Neural cell (in vitro differentiated cells): Measurements from ENCODE around the gene LPP. TPM values are rescaled to one million over a fixed set of nuclear protein-coding genes. Genes with fewer than 3 reads are reported as not detected.

Source experiments
- H2AFZ ChIP-seq: fragments of 200-600, 300-800 bp; sonication (generic), shearing (Covaris generic); 2 replicates; pipeline ENCODE4 v1.6.0; 2014; ENCODE audit warnings: low read depth, mild to moderate bottlenecking, antibody characterized with exemption, low read length, moderate library complexity
- H3F3A ChIP-seq: fragments of 200-600 bp; shearing (Covaris generic); 2 replicates; pipeline ENCODE4 v1.6.1; 2016; ENCODE audit warnings: mild to moderate bottlenecking, moderate library complexity, mixed read lengths, antibody characterized with exemption, low read length; ENCODE audit not compliant: insufficient read depth, poor library complexity, severe bottlenecking
- H3K27ac ChIP-seq: fragments of 200-600, 300-800 bp; sonication (generic), shearing (Covaris generic); 2 replicates; pipeline ENCODE4 v1.5.1; 2014; ENCODE audit warnings: mild to moderate bottlenecking, low read length, moderate library complexity
- H3K27me3 ChIP-seq: fragments of 300-800, 200-600 bp; sonication (generic), shearing (Covaris generic); 2 replicates; pipeline ENCODE4 v1.6.0; 2014; ENCODE audit warnings: mild to moderate bottlenecking, low read depth, low read length, moderate library complexity; ENCODE audit not compliant: insufficient read depth
- H3K36me3 ChIP-seq: fragments of 300-800, 200-600 bp; sonication (generic), shearing (Covaris generic); 2 replicates; pipeline ENCODE4 v1.5.1; 2014; ENCODE audit warnings: mild to moderate bottlenecking, antibody characterized with exemption, low read length, moderate library complexity; ENCODE audit not compliant: insufficient read depth
- H3K4me2 ChIP-seq: fragments of 300-800, 200-600 bp; sonication (generic), shearing (Covaris generic); 2 replicates; pipeline ENCODE4 v1.6.0; 2014; ENCODE audit warnings: mild to moderate bottlenecking, low read length
- H3K4me3 ChIP-seq: fragments of 300-800, 200-600 bp; sonication (generic), shearing (Covaris generic); 2 replicates; pipeline ENCODE4 v1.5.1; 2014; ENCODE audit warnings: mild to moderate bottlenecking, low read length, moderate library complexity
- H3K79me2 ChIP-seq: fragments of 200-600 bp; shearing (Covaris generic); replicated peaks from 2 replicates; pipeline ENCODE4 v1.6.0; 2014; ENCODE audit warnings: mild to moderate bottlenecking, low read length, moderate library complexity; ENCODE audit not compliant: insufficient read depth
- H3K9ac ChIP-seq: fragments of 300-800, 200-600 bp; sonication (generic), shearing (Covaris generic); 2 replicates; pipeline ENCODE4 v1.6.1; 2016; ENCODE audit warnings: mild to moderate bottlenecking, low read length, mixed read lengths
- H3K9me2 ChIP-seq: fragments of 200-600 bp; shearing (Covaris generic); 2 replicates; pipeline ENCODE4 v1.6.1; 2016; ENCODE audit warnings: mild to moderate bottlenecking, low read length, mixed read lengths; ENCODE audit not compliant: insufficient read depth
- H3K9me3 ChIP-seq: fragments of 200-600, 300-800 bp; sonication (generic), shearing (Covaris generic); 2 replicates; pipeline ENCODE4 v1.6.1; 2016; ENCODE audit warnings: mild to moderate bottlenecking, mixed run types, low read length, moderate library complexity, mixed read lengths
- H4K20me1 ChIP-seq: fragments of 200-600 bp; shearing (Covaris generic); 2 replicates; pipeline ENCODE4 v1.6.1; 2016; ENCODE audit warnings: mild to moderate bottlenecking, mixed run types; ENCODE audit not compliant: insufficient read depth
- CTCF ChIP-seq: fragments of 450-650 bp; IDR thresholded peaks from 2 replicates; pipeline ENCODE4 v1.5.1; 2014; ENCODE audit warnings: antibody characterized with exemption, mild to moderate bottlenecking, moderate library complexity; ENCODE audit not compliant: poor library complexity, severe bottlenecking
- EP300 ChIP-seq: fragments of 450-650 bp; conservative IDR thresholded peaks from 2 replicates; pipeline ENCODE4 v1.6.1; 2014; ENCODE audit warnings: antibody characterized with exemption, mild to moderate bottlenecking, moderate library complexity; ENCODE audit not compliant: poor library complexity, severe bottlenecking
- EZH2 ChIP-seq: fragments of 200-600, 300-800 bp; shearing (Covaris generic), sonication (generic); IDR thresholded peaks from 2 replicates; pipeline ENCODE4 v1.6.1; 2014; ENCODE audit warnings: antibody characterized with exemption, low read length, borderline replicate concordance, mild to moderate bottlenecking; ENCODE audit not compliant: insufficient read depth, poor library complexity, severe bottlenecking
- MXI1 ChIP-seq: fragments of 450-650 bp; conservative IDR thresholded peaks from 2 replicates; pipeline ENCODE4 v1.6.1; 2014; ENCODE audit warnings: antibody characterized with exemption, mild to moderate bottlenecking; ENCODE audit not compliant: poor library complexity, severe bottlenecking
- POLR2AphosphoS5 ChIP-seq: IDR thresholded peaks from 2 replicates; pipeline ENCODE4 v1.6.1; 2012
- RAD21 ChIP-seq: fragments of 450-650 bp; conservative IDR thresholded peaks from 2 replicates; pipeline ENCODE4 v1.6.1; 2014; ENCODE audit warnings: antibody characterized with exemption, mild to moderate bottlenecking, moderate library complexity
- REST ChIP-seq: IDR thresholded peaks from 2 replicates; pipeline ENCODE4 v1.6.1; 2012; ENCODE audit warnings: borderline replicate concordance
- SMC3 ChIP-seq: fragments of 450-650 bp; conservative IDR thresholded peaks from 2 replicates; pipeline ENCODE4 v1.6.1; 2014; ENCODE audit warnings: antibody characterized with exemption, mild to moderate bottlenecking, moderate library complexity; ENCODE audit not compliant: poor library complexity
- TAF1 ChIP-seq: IDR thresholded peaks from 2 replicates; pipeline ENCODE4 v1.6.1; 2012; ENCODE audit warnings: low read depth
- polyA plus RNA-seq: library from polyadenylated mRNA; depleted of rRNA; stranded (reverse); fragments of >200 nt; gene quantifications from 2 replicates; pipeline ENCODE4 v1.2.3, GENCODE V29; 2014

LPP gene
- polyA plus RNA-seq, 1 donor from 2014 or later: 3.0 TPM

GRCh38 chr3:188672840-188673239 lies 518.9 kb downstream of the LPP start:
- no peak overlapping the region for H3K4me3 ChIP-seq
- H3K36me3 ChIP-seq: no peaks in the 10 kb centered on the region
- H3F3A ChIP-seq: no peaks in the 10 kb centered on the region
- TF ChIP-seq EZH2: no peak
- TF ChIP-seq CTCF: no peak
- no peak for TF ChIP-seq TAF1
- no peak for TF ChIP-seq MXI1
- TF ChIP-seq POLR2AphosphoS5: no peak
- no peak for TF ChIP-seq REST
- no peak for TF ChIP-seq RAD21
- no peak for TF ChIP-seq EP300
- TF ChIP-seq SMC3: no peak
- H3K27ac ChIP-seq: no peak overlapping the region
- H3K9me3 ChIP-seq: no peaks in the 10 kb centered on the region
- H3K79me2 ChIP-seq: no peaks in the 10 kb centered on the region
- no peak overlapping the region for H2AFZ ChIP-seq
- H3K4me2 ChIP-seq: no peak overlapping the region
- no peaks in the 10 kb centered on the region for H4K20me1 ChIP-seq
- H3K9me2 ChIP-seq: no peaks in the 10 kb centered on the region
- H3K27me3 ChIP-seq: no peaks in the 10 kb centered on the region
- no peak overlapping the region for H3K9ac ChIP-seq

GRCh38 chr3:188673646-188674186 lies 519.8 kb downstream of the LPP start:
- no peak overlapping the region for H2AFZ ChIP-seq
- TF ChIP-seq EP300 (peak; percentile 42), REST (peak; percentile 66), RAD21 (no peak), MXI1 (no peak), POLR2AphosphoS5 (peak; percentile 29)
- no peak overlapping the region for H3K9ac ChIP-seq
- H3K79me2 ChIP-seq: no peaks in the 10 kb centered on the region
- H3F3A ChIP-seq: no peaks in the 10 kb centered on the region
- no peaks in the 10 kb centered on the region for H3K36me3 ChIP-seq
- no peaks in the 10 kb centered on the region for H3K27me3 ChIP-seq
- H3K4me2 ChIP-seq: no peak overlapping the region
- H4K20me1 ChIP-seq: no peaks in the 10 kb centered on the region
- H3K9me2 ChIP-seq: no peaks in the 10 kb centered on the region
- no peak overlapping the region for H3K27ac ChIP-seq
- H3K4me3 ChIP-seq: no peak overlapping the region
- H3K9me3 ChIP-seq: no peaks in the 10 kb centered on the region
